Measurements from ENCODE around the gene LIMS1.
"Not testable (repeated sequence)": the region's sequence is repeated elsewhere in the genome, so short reads cannot be mapped to it uniquely, and the experiment has no call there.

DNA sequence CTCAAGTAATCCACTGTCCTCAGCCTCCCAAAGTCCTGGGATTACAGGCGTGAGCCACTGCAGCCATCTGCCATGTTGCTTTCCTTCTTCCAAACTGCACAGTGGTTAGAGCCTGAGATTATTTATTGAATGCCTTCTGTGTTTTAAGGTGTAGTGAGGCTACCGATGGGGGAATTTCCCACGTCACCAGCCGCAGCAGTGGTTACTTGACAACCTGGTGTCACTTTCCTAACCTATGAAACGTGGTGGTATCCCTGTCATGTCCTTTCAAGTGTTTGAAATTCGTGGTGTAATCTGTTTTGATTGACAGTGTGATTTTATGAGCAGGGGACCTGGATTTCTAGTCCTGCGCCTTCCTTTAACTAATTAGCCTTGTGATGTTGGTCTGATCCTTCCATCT is 124.3 kb downstream of the LIMS1 start:
- TF ChIP-seq, protein P1, sequence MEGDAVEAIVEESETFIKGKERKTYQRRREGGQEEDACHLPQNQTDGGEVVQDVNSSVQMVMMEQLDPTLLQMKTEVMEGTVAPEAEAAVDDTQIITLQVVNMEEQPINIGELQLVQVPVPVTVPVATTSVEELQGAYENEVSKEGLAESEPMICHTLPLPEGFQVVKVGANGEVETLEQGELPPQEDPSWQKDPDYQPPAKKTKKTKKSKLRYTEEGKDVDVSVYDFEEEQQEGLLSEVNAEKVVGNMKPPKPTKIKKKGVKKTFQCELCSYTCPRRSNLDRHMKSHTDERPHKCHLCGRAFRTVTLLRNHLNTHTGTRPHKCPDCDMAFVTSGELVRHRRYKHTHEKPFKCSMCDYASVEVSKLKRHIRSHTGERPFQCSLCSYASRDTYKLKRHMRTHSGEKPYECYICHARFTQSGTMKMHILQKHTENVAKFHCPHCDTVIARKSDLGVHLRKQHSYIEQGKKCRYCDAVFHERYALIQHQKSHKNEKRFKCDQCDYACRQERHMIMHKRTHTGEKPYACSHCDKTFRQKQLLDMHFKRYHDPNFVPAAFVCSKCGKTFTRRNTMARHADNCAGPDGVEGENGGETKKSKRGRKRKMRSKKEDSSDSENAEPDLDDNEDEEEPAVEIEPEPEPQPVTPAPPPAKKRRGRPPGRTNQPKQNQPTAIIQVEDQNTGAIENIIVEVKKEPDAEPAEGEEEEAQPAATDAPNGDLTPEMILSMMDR (IDR thresholded peaks at IDR 0.05), result not testable (repeated sequence)
- TF ChIP-seq POLR2A (IDR thresholded peaks at IDR 0.05), result not testable (repeated sequence)

Data from stomach (tissue), 4 donors.